Neural progenitor cell (in vitro differentiated cells): ENCODE results near the gene OLFM1.

Source experiments
- EZH2 ChIP-seq: fragments of 200-600 bp; sonication (generic); IDR thresholded peaks from 2 replicates; pipeline ENCODE4 v1.6.1; 2017; ENCODE audit warnings: antibody characterized with exemption, mild to moderate bottlenecking, moderate library complexity
- EZH2phosphoT487 ChIP-seq: fragments of 200-600 bp; sonication (generic); IDR thresholded peaks from 2 replicates; pipeline ENCODE4 v1.6.1; 2017; ENCODE audit warnings: antibody characterized with exemption
- TF ChIP-seq, protein P1 (sequence below): fragments of 200-600 bp; sonication (generic); IDR thresholded peaks from 2 replicates; pipeline ENCODE4 v1.5.1; 2017; ENCODE audit warnings: antibody characterized with exemption, mild to moderate bottlenecking

DNA sequence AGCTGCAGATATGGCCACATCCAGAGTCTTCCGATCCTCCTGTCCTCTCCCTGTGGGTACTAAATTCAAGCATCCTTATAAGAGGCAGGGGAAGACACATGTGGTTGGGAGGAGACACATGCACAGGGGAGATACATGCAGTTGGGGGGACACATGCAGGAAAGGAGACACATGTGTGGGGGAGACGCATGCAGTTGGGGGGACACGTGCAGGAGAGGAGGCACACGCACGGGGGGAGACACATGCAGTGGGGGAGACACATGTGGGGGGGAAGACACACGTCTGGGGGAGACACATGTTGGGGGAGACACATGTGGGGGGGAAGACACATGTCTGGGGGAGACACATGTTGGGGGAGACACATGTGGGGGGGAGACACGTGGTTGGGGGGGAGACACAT lies 21.2 kb upstream of the OLFM1 start:
- no peak for TF ChIP-seq EZH2
- TF ChIP-seq, protein P1, sequence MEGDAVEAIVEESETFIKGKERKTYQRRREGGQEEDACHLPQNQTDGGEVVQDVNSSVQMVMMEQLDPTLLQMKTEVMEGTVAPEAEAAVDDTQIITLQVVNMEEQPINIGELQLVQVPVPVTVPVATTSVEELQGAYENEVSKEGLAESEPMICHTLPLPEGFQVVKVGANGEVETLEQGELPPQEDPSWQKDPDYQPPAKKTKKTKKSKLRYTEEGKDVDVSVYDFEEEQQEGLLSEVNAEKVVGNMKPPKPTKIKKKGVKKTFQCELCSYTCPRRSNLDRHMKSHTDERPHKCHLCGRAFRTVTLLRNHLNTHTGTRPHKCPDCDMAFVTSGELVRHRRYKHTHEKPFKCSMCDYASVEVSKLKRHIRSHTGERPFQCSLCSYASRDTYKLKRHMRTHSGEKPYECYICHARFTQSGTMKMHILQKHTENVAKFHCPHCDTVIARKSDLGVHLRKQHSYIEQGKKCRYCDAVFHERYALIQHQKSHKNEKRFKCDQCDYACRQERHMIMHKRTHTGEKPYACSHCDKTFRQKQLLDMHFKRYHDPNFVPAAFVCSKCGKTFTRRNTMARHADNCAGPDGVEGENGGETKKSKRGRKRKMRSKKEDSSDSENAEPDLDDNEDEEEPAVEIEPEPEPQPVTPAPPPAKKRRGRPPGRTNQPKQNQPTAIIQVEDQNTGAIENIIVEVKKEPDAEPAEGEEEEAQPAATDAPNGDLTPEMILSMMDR = no peak
- no peak for TF ChIP-seq EZH2phosphoT487
